HUDEP-2 (cell line): ENCODE measurements around the gene TIAM2.

Experiments used
- DNase-seq, 76 experiments: peaks; one replicate each; lab custom pipeline; 2025; ENCODE audit not compliant: unreplicated experiment in 76 of 76; lab: John Stamatoyannopoulos, UW

The TIAM2 gene

GRCh38 chr6:155023717-155024116, 28.6 kb downstream of the TIAM2 start:
- no peak for DNase-seq

- no peak for DNase-seq
Observed at GRCh38 chr6:155024391-155025027, 29.4 kb downstream of the TIAM2 start.

DNA sequence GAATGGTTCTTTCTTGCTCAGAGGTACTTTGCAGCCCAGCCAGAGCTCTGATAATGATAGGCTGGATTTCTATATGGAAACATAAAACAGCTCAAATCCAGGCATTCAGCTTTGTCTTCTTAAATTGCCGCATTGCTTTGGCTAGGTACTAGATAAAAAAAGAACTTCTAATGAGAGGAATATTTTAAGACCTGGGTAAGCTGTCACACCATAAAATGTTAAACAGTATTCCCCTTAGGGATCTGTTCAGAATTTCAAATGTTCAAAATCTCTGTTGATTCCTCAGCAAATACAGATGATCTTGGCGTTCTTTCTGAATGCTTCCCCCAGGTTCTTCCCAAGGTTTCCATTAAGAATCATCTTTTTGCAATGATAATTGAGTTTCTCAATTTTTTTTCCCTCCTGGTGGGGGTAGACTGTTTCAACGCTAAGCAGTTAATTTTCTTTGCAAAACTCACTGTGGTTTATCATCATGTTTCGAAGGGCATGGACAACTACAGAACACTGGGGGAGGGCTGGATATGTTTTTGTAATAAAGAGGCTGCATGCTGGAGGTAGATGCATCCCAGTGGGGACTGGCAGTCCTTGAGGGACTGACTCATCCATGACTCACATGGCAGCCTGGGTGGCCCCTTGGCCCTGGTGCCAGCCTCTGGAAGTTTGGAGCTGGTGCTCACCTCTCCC, 31.0 kb downstream of the TIAM2 start:
- peak in 3 of 76 experiments; percentile 3 to 14 (median 7) for DNase-seq

- DNase-seq: no peak
Observed at GRCh38 chr6:155026706-155027045, 31.6 kb downstream of the TIAM2 start.

GRCh38 chr6:155030148-155030720, 35.1 kb downstream of the TIAM2 start:
- no peak for DNase-seq

DNA sequence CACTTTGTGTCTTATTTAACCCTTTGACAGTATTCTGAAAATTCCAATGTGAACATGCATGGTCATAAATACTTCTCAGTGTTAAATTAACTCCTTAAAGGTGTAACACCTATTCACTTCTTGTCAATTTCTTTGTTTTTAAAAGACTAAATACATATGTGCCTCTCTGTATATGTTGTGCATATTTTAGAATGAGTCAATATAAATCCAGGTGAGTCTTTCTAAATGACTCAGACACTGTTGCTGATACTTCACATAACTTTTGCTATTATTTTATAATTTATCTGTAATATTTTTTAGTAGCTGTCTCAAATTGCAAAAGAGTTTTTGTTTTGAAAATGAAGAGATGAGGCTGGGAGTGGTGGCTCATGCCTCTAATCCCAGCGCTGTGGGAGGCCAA, 36.0 kb downstream of the TIAM2 start:
- no peak for DNase-seq

DNA sequence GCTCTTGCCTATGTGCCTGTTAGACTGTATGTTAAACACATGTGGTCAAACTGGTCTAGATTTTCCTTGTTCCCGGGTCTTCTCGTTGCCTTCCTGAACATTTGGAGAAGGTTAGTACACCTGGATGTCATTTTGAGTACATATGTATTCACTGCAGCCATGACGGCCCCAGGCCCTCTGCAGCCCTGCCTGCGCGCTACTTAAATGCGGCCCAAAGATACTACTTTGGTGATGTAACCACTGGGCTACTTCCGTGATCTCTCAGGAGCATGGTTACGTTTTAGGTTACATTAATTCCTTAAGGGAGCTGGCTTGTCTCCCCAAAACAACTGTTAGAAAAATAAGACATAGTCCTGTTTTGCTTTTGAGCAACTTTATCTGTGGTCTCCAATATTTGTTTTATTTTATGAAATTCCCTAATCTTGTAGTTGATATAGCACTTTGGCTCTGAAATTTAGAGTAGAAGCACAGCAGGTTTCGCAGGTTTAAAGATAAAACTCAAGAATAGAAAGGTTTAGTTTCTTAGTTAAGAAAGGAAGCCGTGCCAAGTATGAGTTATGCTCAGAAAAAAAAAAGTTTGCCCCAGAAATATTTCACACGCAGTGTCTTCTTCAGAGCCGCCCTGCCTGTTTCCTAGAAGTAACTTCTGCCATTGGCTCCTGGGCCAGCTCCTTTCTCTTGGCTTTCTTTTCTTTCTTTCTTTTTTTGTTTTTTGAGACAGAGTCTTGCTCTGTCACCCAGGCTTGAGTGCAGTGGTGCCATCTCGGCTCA, 38.1 kb downstream of the TIAM2 start:
- no peak for DNase-seq

DNA sequence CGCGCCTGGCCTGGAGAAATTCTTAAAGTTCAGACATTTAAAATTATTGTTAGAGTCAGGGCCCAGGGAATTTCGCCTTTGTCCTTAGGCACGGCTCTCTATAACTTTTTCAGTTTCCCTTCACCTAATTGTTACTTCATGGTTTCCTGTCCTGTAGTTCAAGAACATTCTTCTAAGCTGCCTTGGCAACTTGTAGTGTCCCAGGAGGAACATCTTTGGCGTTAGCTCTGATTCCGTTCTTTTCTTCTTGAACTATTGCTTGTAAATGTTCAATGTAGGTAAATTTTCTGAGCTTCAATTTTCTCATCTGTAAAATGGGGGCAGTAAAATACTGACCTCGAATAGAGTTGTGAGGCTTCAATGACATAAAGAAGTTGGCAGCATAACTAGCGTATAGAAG, 41.8 kb downstream of the TIAM2 start:
- DNase-seq: no peak

DNA sequence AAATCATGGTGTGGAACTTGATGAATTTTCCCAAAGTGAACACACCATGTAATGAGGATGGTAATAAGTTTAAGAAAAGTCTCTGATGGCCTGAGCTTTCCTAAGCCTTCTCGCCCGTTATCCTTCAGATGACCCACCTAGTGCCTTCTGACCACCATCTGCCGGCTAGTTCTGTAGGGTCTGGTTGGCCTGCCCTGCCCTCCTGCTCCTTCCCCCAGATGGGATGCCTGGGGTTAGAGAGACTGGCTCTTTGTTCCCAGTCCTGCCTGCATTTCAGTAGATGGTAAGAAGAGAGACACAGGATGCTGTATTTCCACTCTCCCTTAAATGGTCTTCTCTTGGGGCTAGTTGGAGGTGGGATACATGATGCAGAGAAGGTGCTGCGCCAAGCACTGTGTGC, 43.0 kb downstream of the TIAM2 start:
- DNase-seq: no peak

DNA sequence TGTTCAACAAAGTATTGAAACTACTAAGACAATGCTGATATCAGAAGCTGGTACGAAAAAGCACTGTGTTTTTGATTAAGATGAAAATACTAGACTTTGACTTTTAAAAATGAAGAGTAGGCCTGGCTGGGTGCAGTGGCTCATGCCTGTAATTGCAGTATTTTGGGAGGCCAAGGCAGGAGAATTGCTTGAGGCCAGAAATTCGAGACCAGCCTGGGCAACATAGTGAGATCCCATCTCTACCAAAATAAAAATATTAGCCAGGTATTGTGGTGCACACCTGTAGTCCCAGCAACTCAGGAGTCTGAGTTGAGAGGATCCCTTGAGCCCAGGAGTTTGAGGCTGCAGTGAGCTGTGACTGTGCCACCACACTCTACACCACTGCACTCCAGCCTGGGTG, 43.4 kb downstream of the TIAM2 start:
- no peak for DNase-seq

DNA sequence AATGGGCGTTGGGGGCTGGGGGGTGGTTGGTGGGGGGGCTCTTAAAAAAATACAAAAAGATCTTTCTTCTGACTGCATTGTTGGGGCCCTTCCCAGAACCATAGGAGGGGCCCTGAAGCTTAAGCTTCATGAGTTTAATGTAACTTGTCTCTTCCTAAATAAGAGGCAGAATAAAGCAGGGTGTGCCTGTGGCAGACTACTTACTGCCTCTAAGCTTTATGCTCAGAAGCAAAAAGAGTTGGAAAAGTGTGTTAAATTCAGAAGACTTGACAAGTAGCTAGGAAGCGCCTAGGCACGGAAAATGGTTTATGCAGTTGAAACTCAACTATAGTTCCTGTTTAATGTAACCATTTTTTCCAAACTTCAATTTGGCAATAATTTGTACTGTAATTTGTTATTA, 44.5 kb downstream of the TIAM2 start:
- DNase-seq: no peak

GRCh38 chr6:155040154-155040553, 45.0 kb downstream of the TIAM2 start:
- DNase-seq: no peak

- no peak for DNase-seq
Observed at GRCh38 chr6:155040901-155041650, 46.0 kb downstream of the TIAM2 start.

- no peak for DNase-seq
Observed at GRCh38 chr6:155041741-155042279, 46.7 kb downstream of the TIAM2 start.

GRCh38 chr6:155042983-155043382, 47.9 kb downstream of the TIAM2 start:
- DNase-seq: no peak

- no peak for DNase-seq
Observed at GRCh38 chr6:155045561-155046404, 50.7 kb downstream of the TIAM2 start.

GRCh38 chr6:155047523-155047922, 52.4 kb downstream of the TIAM2 start:
- DNase-seq: no peak

GRCh38 chr6:155050311-155050710, 55.2 kb downstream of the TIAM2 start:
- no peak for DNase-seq

- no peak for DNase-seq
Observed at GRCh38 chr6:155054491-155055250, 59.6 kb downstream of the TIAM2 start.
